GM19467 (cell line): Measurements from ENCODE around the gene DUSP6.

Source experiments
- ATAC-seq: cut with Tn5 transposase; IDR thresholded peaks from one replicate; pipeline ENCODE4 v1.9.1; 2021; ENCODE audit warnings: mild to moderate bottlenecking, moderate library complexity; ENCODE audit not compliant: unreplicated experiment

The DUSP6 gene

GRCh38 chr12:89334548-89335169 lies 17.6 kb downstream of the DUSP6 start:
- ATAC-seq = no peak

DNA sequence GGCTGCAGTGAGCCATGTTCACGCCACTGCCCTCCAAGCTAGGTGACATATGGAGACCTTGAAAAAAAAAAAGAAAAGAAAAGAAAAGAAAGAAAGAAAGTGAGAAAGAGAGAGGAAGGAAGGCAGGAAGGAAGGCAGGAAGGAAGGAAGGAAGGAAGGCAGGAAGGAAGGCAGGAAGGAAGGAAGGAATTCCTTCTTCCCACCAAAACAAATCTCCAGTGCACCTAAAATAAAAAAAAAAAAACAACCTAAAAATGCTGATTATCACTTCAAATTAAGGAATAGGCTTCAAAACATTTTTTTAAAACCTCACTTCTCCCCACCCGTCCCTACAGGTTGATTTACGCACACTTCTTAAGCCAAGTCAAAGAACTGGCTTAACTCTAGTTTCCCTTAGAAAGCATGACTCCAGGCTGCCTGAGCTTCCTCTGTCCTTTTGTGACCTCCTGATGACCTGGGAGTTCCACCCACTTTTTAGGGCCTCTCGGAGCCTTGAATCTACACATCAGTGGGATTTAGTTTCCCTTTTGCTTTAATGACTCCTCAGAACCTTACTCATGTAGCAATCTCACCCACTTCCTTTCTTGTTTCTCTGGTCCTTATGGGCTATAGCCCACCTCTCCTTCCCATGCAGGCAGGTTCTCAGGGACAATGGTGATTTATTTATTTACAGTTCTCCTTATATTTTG lies 18.6 kb downstream of the DUSP6 start:
- ATAC-seq = peak; percentile 74

DNA sequence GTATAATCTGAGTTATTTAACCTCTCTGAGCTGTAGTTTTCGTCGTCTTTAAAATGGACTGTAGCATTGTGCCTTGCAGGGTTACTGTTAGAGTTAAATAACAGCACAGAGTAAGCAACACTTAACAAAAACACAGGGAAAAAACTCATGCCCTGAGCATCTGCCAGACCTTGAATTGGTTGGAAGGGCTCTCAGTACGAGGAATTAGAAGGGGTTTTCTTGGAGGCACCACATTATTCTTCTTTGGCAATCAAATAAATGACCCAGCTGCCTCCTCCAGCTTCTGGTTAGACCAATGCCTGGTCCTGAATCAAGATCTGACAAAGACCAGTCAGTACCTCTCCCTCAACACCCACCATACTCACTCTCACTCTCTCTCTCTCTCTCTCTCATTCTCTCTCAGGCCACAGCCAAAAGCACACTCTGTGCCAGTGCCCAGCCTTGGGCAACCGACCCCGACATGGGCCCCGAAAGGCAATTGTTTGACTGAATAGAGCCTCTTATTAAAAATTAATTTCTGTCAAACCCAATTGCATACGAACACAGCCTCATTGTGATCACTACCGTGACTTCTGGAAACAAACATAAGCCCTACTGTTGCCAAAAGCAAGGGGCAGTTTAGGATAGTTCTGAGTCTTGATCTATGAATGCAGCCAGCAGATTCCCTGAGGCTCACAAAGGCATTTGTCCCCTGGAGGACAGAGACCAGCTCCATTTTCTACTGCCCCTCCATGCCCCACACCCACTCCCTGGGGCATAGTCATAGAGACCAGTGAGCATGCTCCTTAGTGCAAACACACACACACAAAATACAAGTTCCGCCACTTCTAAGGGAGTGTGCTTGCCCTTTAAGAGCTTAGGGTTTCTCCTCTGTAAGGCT lies 23.9 kb downstream of the DUSP6 start:
- no peak for ATAC-seq

DNA sequence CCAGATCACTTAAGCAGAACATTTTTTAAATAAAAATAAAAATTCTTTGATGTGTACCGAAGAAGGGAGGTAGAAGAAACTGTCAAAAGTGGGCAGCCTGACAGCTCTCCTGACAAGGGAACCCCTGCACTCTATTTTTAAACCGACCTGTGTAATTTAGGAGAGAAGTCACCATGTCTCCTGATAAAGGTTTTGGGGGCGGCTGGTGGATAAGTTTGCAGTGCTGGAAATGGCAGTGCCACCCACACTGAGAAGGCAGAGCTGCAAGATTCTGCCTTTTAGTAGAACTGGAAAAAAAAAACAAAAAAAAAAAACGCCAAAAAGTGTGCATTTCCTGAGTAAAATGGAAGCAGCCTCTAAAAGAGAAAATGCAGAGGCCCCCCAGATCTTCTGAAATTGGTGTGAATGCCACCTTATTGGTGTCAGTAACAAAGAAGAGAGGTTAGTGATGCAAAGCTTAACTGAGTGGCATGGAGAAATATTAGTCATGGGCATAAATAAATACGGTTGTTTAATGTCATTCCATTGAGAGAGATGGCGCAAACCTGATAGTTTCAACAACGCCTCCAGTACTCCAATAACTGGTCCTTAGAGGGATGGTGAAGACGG lies 24.7 kb downstream of the DUSP6 start:
- no peak for ATAC-seq

DNA sequence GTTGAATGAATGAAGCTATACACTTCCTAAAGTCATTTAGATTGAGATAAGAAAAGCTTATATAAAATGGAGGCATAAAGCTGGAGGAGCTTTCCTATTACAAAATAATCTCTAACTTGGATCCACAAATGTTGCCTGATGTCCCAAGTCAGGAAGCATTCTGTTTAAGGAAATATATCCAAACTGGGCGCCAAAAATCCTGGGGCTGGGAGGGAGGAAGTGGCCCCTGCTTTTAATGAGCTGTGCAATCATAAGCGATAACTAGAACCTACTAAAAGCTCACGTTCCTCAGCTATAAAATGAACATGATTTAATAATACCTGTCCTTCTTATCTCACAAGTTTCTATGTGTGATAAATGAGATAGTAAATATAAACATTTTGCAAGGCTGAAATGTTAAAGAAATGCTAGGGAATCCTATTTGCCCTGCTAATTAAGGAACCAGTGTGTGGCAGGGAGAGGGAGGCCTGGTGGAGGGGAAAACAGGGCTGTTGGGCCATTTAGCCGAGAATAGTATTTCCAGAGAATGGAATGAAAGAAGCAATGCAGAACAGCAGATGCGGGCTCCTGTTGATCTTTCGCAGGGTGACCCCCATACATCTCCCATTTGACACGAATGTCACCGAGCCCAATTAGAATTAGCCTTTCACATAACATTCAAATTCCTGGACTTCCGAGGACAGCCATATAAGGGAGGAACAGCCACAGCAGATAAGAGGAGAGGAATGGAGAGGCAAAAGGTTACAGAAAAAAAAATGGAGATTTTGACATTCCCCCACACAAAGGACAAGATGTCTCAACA lies 25.9 kb downstream of the DUSP6 start:
- ATAC-seq = no peak

DNA sequence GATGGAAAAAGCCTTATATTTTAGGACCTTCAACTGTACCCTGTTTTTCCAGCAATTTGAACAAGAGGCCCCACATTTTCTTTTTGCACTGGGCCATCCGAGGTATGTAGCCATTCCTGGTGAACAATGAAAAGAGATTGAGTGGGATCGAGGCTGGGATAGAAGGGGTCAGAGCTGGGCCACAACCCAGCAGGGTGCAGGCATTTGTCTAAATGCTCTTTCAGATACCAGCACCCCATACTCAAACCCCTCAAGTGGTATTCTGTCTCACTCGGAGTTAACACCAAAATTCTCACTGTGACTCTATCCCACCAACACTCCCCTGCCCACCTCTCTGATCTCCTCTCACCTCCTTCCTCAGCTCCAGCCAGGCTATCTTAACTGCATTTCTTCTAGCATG lies 26.8 kb downstream of the DUSP6 start:
- ATAC-seq = no peak

DNA sequence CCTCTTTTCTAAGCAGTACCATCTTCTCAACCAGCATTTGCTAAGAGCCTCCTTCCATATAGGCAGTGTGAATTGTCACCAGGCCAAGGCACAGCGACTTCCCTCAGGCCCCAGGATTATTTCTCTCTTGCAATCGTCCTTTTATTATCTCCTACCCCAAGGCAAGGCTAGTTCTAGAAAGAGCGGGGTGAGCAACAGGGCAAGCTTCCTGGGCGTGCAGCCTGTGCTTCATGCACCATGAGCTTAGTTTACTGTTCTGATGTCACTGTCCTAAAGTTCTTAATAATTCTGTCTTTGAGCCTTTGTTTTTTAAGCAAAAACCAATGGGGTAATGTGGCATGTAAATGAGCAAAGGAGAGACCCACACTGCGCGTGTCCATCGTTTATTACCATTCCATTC lies 27.9 kb downstream of the DUSP6 start:
- no peak for ATAC-seq

- ATAC-seq = no peak
Observed at GRCh38 chr12:89323568-89324218, 28.6 kb downstream of the DUSP6 start.

DNA sequence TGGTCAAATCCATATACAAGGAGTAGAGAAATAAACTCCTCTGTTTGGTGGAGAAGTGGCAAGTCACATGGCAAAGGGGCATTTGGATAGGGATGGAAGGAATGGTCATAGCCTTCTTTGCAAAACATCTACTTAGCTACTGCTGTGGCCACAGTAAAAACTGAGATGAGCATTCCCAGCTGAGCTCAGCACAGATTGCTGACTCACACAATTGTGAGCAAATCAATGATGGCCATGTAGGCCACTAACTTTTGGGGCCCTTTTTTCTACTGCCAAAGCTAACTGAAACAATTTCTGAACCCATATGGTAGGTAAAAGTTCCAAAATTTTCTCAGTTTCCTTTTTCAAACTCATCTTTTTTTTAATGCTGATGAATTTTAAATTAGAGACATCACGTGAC lies 31.6 kb downstream of the DUSP6 start:
- no peak for ATAC-seq

- ATAC-seq = no peak
Observed at GRCh38 chr12:89319606-89320005, 32.7 kb downstream of the DUSP6 start.

GRCh38 chr12:89319122-89319521 lies 33.2 kb downstream of the DUSP6 start:
- no peak for ATAC-seq

GRCh38 chr12:89316705-89317139 lies 35.6 kb downstream of the DUSP6 start:
- ATAC-seq = no peak

GRCh38 chr12:89314060-89314761 lies 38.1 kb downstream of the DUSP6 start:
- no peak for ATAC-seq

- no peak for ATAC-seq
Observed at GRCh38 chr12:89311703-89312293, 40.5 kb downstream of the DUSP6 start.

- no peak for ATAC-seq
Observed at GRCh38 chr12:89309815-89310214, 42.5 kb downstream of the DUSP6 start.

DNA sequence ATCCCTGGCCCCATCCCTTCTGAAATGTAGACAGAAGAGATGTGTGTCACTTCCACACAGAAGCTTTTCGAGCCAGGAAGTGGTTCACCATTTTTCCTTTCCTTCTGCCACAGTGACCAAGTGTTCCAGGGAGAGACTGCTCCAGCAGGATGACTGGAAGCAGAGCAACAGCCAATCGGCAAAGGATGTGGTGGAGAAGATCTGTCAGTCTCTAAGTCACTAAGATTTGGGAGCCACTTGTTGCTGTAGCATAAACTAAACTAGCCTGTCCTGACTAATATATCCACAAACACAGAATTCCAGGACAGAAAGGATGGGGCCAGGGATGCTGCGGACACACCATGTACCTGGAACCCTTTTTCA lies 42.9 kb downstream of the DUSP6 start:
- ATAC-seq = no peak

DNA sequence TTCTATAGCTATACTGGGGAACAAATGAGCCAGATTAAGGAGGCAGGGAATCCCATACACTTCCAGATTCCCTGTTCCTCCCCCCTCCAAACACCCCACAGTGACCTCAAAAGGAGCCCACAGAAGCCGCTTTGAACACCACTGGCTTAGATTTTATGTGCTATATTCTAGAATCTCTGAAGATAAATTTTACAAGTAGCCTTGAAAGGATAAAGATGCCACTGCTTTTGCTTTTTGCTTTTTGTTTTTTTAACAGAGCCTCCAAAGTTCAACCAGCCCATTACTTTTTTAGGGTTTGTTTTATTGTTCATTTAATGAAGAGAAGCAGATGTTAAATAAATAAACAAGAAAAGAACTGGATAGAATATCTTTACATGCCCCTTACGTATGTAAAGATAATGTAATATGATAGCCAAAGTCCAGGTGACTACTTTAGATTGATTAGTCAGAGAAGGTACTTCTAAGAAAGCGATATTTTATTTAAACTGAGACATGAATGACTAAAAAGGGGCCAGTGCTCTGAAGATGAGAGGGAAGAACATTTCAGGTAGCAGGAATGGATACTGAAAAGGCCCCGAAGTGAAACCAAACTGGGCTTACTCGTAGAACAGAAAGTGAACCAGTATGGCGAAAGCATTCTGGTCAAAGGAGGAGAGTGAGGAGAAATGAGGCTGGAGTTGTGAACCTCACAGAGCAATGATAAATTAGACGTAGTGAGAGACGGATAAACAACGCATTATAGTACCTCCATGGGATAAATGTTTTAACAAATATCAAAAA lies 44.6 kb downstream of the DUSP6 start:
- ATAC-seq = no peak

GRCh38 chr12:89306827-89307473 lies 45.4 kb downstream of the DUSP6 start:
- no peak for ATAC-seq
